Trophoblast cell (in vitro differentiated cells and primary cell): ENCODE data around the gene CHRNB2.
A peak's percentile ranks its signal among the peaks of the same experiment; 100 is the strongest.

Source experiments
- DNase-seq, 2 donors: peaks; one replicate each; pipeline ENCODE4 v3.0.0-alpha.2; 2016
- H2AFZ ChIP-seq: 2 replicates; pipeline ENCODE4 v1.6.1; 2013; ENCODE audit warnings: low read length, moderate library complexity, mild to moderate bottlenecking; ENCODE audit not compliant: insufficient read depth, poor library complexity
- H2AK5ac ChIP-seq: 2 replicates; pipeline ENCODE4 v1.6.1; 2013; ENCODE audit warnings: mild to moderate bottlenecking, low read length
- H2BK120ac ChIP-seq: 2 replicates; pipeline ENCODE4 v1.6.1; 2013; ENCODE audit warnings: low read length, mild to moderate bottlenecking, moderate library complexity; ENCODE audit not compliant: insufficient read depth, poor library complexity
- H2BK12ac ChIP-seq: 2 replicates; pipeline ENCODE4 v1.6.1; 2013; ENCODE audit warnings: mild to moderate bottlenecking, low read length, moderate library complexity
- H2BK5ac ChIP-seq: 2 replicates; pipeline ENCODE4 v1.6.1; 2013; ENCODE audit warnings: low read length, low read depth, moderate library complexity, mild to moderate bottlenecking; ENCODE audit not compliant: poor library complexity
- H3K14ac ChIP-seq: 2 replicates; pipeline ENCODE4 v1.6.1; 2013; ENCODE audit warnings: mild to moderate bottlenecking, low read length
- H3K18ac ChIP-seq: 2 replicates; pipeline ENCODE4 v1.6.1; 2013; ENCODE audit warnings: mild to moderate bottlenecking, low read length
- H3K23ac ChIP-seq: 2 replicates; pipeline ENCODE4 v1.6.1; 2013; ENCODE audit warnings: low read length
- H3K27ac ChIP-seq: 2 replicates; pipeline ENCODE4 v1.5.1; 2013; ENCODE audit warnings: low read depth, mild to moderate bottlenecking, inconsistent platforms, low read length, moderate library complexity
- H3K27me3 ChIP-seq: 2 replicates; pipeline ENCODE4 v1.6.1; 2013; ENCODE audit warnings: inconsistent platforms, mild to moderate bottlenecking, low read length, moderate library complexity; ENCODE audit not compliant: insufficient read depth
- H3K36me3 ChIP-seq, 2 experiments: 1 replicate in 1 of 2; 2 replicates in 1 of 2; pipeline ENCODE4 v1.6.1; 2013; ENCODE audit warnings: low read length in 2 of 2, mild to moderate bottlenecking in 2 of 2, moderate library complexity in 1 of 2; ENCODE audit not compliant: insufficient read depth in 2 of 2, control insufficient read depth in 1 of 2
- H3K4ac ChIP-seq: 2 replicates; pipeline ENCODE4 v1.6.1; 2013; ENCODE audit warnings: low read depth, mild to moderate bottlenecking, low read length, moderate library complexity
- H3K4me1 ChIP-seq, 2 experiments: 1 replicate in 1 of 2; 2 replicates in 1 of 2; pipeline ENCODE4 v1.6.1; 2013; ENCODE audit warnings: low read length in 2 of 2, mild to moderate bottlenecking in 2 of 2, moderate library complexity in 1 of 2; ENCODE audit not compliant: insufficient read depth in 2 of 2, control insufficient read depth in 1 of 2
- H3K4me2 ChIP-seq: 2 replicates; pipeline ENCODE4 v1.6.1; 2013; ENCODE audit warnings: inconsistent platforms, mild to moderate bottlenecking, low read length, moderate library complexity
- H3K4me3 ChIP-seq: 2 replicates; pipeline ENCODE4 v1.5.1; 2013; ENCODE audit warnings: mild to moderate bottlenecking, low read depth, low read length, inconsistent platforms
- H3K79me1 ChIP-seq: one replicate; pipeline ENCODE4 v1.6.1; 2013; ENCODE audit warnings: low read length
- H3K79me2 ChIP-seq: 2 replicates; pipeline ENCODE4 v1.6.1; 2013; ENCODE audit warnings: low read length, mild to moderate bottlenecking; ENCODE audit not compliant: control insufficient read depth, insufficient read depth, poor library complexity
- H3K9ac ChIP-seq: 2 replicates; pipeline ENCODE4 v1.6.1; 2013; ENCODE audit warnings: mild to moderate bottlenecking, low read length
- H3K9me3 ChIP-seq: 2 replicates; pipeline ENCODE4 v1.6.1; 2013; ENCODE audit warnings: low read depth, mild to moderate bottlenecking, control low read depth, inconsistent platforms, low read length; ENCODE audit not compliant: insufficient read depth
- H4K12ac ChIP-seq: 2 replicates; pipeline ENCODE4 v1.6.1; 2013; ENCODE audit warnings: low read depth, mild to moderate bottlenecking, low read length, moderate library complexity
- H4K8ac ChIP-seq: 2 replicates; pipeline ENCODE4 v1.6.1; 2013; ENCODE audit warnings: low read depth, mild to moderate bottlenecking, low read length, moderate library complexity
- H4K91ac ChIP-seq: one replicate; pipeline ENCODE4 v1.6.1; 2013; ENCODE audit warnings: low read depth, mild to moderate bottlenecking, low read length, moderate library complexity
- whole genome bisulfite sequencing: extraction: QIAGEN DNeasy Blood & Tissue Kit; methylation state at CpG from one replicate; pipeline ENCODE4 v1.1.7; 2013; ENCODE audit warnings: missing lambda C conversion rate; ENCODE audit not compliant: insufficient read length, insufficient coverage; ENCODE audit errors: extremely low coverage; 5-methylcytosine and 5-hydroxymethylcytosine counted together

Gene CHRNB2

DNA sequence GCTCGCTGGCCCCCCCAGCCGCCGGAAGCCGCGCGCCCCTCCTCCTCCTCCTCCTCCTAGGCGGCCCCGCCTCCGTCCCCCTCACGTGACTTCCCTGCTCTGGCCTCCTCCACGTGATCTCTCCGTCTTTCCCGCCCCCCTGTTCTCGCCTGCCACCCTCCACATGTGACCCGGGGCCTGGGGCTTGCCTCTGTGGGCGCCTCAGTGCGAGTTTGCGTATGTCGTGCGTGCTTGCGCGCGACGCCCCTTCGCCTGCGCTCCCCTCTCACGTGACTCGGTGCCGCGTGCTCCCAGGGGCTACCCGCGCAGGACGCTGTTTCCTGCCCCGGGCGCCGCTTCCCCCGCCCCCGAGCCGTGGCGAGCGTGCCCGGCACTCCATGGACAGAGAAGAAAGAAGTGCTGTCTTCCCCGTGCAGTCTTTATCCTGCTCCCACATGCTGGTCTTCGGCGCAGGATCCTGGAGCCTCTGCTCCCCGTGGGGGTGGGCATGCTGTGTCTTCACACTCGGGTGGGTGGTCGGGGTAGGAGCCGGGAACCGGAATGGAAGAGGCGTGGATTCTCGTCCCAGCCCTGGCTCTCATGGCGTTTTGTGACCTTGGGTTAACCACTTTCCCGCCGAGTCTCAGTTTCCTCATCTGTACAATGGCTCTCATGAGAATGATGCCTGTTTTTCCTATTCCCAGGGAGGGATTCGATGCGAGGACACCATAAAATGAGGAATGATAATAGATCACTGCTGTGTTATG, 8.7 kb upstream of the CHRNB2 start:
- peak overlapping the region; percentile 79 for H3K27ac ChIP-seq
- no peaks in the 10 kb centered on the region for H3K27me3 ChIP-seq
- H2AK5ac ChIP-seq, result no peak overlapping the region
- H3K36me3 ChIP-seq, result peaks cover 12 to 18% of the 10 kb centered on the region in 2 experiments
- peak overlapping the region; percentile 56 for H2AFZ ChIP-seq
- H3K79me1 ChIP-seq, result peaks cover 10% of the 10 kb centered on the region
- H3K23ac ChIP-seq, result no peak overlapping the region
- peak; percentile 95 to 96 for DNase-seq
- peak overlapping the region; percentile 20 for H2BK5ac ChIP-seq
- peak overlapping the region; percentile 9 for H2BK120ac ChIP-seq
- peak overlapping the region; percentile 78 for H4K8ac ChIP-seq
- peak overlapping the region; percentile 50 for H4K91ac ChIP-seq
- WGBS, result no CpG with 5 or more reads among the region's 57 CpGs
- H3K4ac ChIP-seq, result no peak overlapping the region
- H3K4me2 ChIP-seq, result peak overlapping the region; percentile 82
- H3K9me3 ChIP-seq, result no peaks in the 10 kb centered on the region
- peaks cover 8 to 16% of the 10 kb centered on the region in 2 experiments for H3K4me1 ChIP-seq
- no peak overlapping the region for H3K14ac ChIP-seq
- no peak overlapping the region for H2BK12ac ChIP-seq
- H3K4me3 ChIP-seq, result peak overlapping the region; percentile 80
- H3K79me2 ChIP-seq, result peaks cover 13% of the 10 kb centered on the region
- H4K12ac ChIP-seq, result peak overlapping the region; percentile 37
- peak overlapping the region; percentile 17 for H3K18ac ChIP-seq
- peak overlapping the region; percentile 75 for H3K9ac ChIP-seq

DNA sequence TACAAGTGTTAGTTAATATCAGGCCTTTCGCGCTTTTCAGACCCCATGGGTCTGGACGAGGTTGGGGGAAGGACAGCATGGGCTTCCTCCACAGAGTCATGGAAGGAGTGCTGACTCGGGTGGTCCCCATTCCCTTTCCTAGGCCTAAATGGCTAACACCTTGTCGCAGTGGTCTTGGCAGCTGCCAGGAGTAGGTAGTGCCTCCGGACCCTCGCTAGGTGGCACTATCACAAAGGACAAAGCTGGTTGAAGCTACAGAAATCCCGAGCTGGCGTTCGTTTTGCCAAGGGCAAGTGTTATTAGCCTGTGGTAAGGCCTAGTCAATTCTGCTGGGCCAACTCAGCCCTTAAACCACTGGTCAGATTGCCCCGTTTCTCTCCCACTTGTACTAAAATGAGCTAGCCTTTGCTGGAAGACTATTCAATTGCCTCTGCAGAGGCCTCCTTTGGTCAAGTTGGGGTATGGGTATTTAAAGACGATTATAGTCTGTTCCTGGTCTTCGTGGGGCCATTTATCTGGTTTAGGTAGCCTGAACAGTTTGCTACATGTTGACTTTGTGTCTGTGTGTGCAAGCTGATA, 8.0 kb upstream of the CHRNB2 start:
- H3K79me1 ChIP-seq, result peaks cover 10% of the 10 kb centered on the region
- H3K14ac ChIP-seq, result no peak overlapping the region
- H3K9ac ChIP-seq, result no peak overlapping the region
- peaks cover 8 to 16% of the 10 kb centered on the region in 2 experiments for H3K4me1 ChIP-seq
- no peak overlapping the region for H2BK12ac ChIP-seq
- H2AFZ ChIP-seq, result no peak overlapping the region
- no peak overlapping the region for H3K4ac ChIP-seq
- peaks cover 10 to 13% of the 10 kb centered on the region in 2 experiments for H3K36me3 ChIP-seq
- peak overlapping the region; percentile 78 for H4K8ac ChIP-seq
- H4K12ac ChIP-seq, result no peak overlapping the region
- H3K4me2 ChIP-seq, result peak overlapping the region; percentile 82
- no peak overlapping the region for H3K23ac ChIP-seq
- H3K4me3 ChIP-seq, result no peak overlapping the region
- no peaks in the 10 kb centered on the region for H3K9me3 ChIP-seq
- H3K79me2 ChIP-seq, result peaks cover 13% of the 10 kb centered on the region
- no peak overlapping the region for H2BK120ac ChIP-seq
- no peak overlapping the region for H2BK5ac ChIP-seq
- no peak overlapping the region for H4K91ac ChIP-seq
- peak overlapping the region; percentile 79 for H3K27ac ChIP-seq
- no CpG with 5 or more reads among the region's 13 CpGs for WGBS
- no peak overlapping the region for H3K18ac ChIP-seq
- H2AK5ac ChIP-seq, result no peak overlapping the region
- DNase-seq, result peak; percentile 89 to 96
- no peaks in the 10 kb centered on the region for H3K27me3 ChIP-seq

DNA sequence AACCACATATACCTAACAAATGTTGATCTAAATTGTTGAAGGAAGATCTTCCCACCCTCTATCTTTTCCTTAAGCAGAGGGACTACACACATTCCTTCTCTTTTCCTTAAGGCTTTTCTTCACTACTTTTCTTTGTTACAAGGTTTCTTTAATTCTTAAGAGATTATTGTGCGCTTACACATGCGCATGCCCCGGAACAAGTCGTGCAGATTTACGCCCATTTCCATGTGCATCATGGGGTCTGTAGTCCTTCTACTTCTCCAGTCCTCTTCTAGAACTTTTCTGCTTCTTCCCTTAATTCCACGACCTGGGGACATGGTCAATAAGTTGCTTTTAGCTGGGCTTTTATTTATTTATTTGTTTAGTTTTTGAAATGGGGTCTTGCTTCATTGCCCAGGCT, 1.7 kb upstream of the CHRNB2 start:
- H3K4me1 ChIP-seq, result peaks cover 4 to 5% of the 10 kb centered on the region in 2 experiments
- H2BK120ac ChIP-seq, result no peak overlapping the region
- no peak overlapping the region for H3K27ac ChIP-seq
- no peaks in the 10 kb centered on the region for H3K79me1 ChIP-seq
- H3K9ac ChIP-seq, result no peak overlapping the region
- H2AK5ac ChIP-seq, result no peak overlapping the region
- H3K36me3 ChIP-seq, result no peaks in the 10 kb centered on the region
- no peak overlapping the region for H3K14ac ChIP-seq
- no peak overlapping the region for H3K4ac ChIP-seq
- WGBS, result no CpG with 5 or more reads among the region's 6 CpGs
- H3K9me3 ChIP-seq, result peaks cover 3% of the 10 kb centered on the region
- no peak overlapping the region for H3K18ac ChIP-seq
- H3K79me2 ChIP-seq, result no peaks in the 10 kb centered on the region
- no peak overlapping the region for H3K4me3 ChIP-seq
- no peak overlapping the region for H2AFZ ChIP-seq
- H3K4me2 ChIP-seq, result no peak overlapping the region
- no peak overlapping the region for H2BK12ac ChIP-seq
- H4K12ac ChIP-seq, result no peak overlapping the region
- H4K8ac ChIP-seq, result no peak overlapping the region
- no peak overlapping the region for H3K23ac ChIP-seq
- H4K91ac ChIP-seq, result no peak overlapping the region
- H3K27me3 ChIP-seq, result no peaks in the 10 kb centered on the region
- DNase-seq, result no peak
- no peak overlapping the region for H2BK5ac ChIP-seq

DNA sequence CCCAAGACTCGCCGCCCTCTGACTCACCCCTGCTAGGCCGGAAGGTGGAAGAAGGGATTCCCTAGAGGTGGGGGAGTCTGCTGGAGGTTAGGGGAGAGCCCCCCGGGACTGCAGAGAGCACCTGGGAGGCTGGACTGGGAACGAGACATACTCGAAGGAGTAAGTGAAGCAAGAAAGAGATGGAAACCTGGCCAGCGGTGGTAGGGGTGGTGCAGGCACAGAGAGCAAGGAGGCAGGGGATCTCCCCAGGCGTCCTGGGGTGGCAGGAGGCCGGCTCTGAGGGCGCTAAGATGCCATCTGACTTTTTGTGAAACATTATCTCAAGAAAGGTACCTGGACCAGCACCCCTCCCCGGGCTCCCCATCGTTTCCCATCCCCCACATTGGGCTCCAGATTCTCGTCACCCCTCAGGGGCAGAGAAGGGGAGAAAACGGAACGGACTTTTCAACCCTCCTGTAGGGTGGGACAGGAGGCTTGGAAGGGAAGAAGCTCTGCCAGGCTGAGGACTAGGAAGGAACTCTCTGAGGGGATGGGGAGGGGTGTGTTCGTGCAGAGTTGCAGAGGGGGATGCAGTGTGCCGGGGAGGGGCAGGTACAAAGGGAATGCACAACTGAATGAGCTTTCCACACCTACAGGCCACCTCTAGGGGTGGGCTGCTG, 708 bp downstream of the CHRNB2 start:
- Histone ChIP-seq H3K36me3 (no peaks in the 10 kb centered on the region), H2BK5ac (no peak overlapping the region), H3K79me2 (no peaks in the 10 kb centered on the region), H4K12ac (no peak overlapping the region), H4K91ac (no peak overlapping the region), H4K8ac (no peak overlapping the region), H3K9ac (peak overlapping the region; percentile 35), H3K27ac (no peak overlapping the region), H3K27me3 (no peaks in the 10 kb centered on the region), H3K4me1 (peaks cover 4 to 5% of the 10 kb centered on the region in 2 experiments), H3K14ac (no peak overlapping the region), H2AK5ac (no peak overlapping the region), H2BK120ac (no peak overlapping the region), H3K23ac (no peak overlapping the region), H2AFZ (no peak overlapping the region), H3K4me2 (peak overlapping the region; percentile 57), H3K4me3 (peak overlapping the region; percentile 3), H3K18ac (no peak overlapping the region), H3K79me1 (no peaks in the 10 kb centered on the region), H2BK12ac (no peak overlapping the region), H3K4ac (no peak overlapping the region), H3K9me3 (peaks cover 8% of the 10 kb centered on the region)
- DNase-seq, result no peak
- WGBS, result no CpG with 5 or more reads among the region's 17 CpGs
